ENCODE results near the gene GTF3A.

The GTF3A gene

DNA sequence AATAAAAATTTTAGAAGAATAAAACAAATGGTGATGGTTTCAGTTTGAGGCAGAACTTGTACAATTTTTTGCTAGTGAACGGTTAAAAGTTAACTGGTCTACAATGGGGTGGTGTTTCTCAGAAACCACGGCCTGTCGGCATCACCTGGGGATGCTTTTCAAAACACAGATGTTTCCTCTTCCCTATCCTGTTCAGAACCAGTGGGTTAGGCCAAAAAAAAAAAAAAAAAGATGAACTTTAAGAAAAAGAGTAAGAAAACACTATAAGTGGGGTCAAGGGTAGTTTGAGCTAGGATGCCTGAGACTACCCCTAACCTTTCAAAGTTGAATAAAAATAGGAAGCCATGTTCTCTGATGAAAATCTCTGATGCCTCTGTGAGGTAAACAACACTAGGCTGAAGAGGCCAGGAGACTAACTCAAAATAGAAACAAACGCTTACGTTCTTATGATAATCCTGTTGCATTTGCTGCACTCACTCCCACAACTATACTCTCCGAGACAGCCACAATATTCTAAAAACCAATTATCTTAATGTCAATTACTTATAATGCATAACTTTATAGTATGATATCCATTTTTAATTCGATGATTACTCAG, 22.7 kb downstream of the GTF3A start:
- TF ChIP-seq, protein P1, sequence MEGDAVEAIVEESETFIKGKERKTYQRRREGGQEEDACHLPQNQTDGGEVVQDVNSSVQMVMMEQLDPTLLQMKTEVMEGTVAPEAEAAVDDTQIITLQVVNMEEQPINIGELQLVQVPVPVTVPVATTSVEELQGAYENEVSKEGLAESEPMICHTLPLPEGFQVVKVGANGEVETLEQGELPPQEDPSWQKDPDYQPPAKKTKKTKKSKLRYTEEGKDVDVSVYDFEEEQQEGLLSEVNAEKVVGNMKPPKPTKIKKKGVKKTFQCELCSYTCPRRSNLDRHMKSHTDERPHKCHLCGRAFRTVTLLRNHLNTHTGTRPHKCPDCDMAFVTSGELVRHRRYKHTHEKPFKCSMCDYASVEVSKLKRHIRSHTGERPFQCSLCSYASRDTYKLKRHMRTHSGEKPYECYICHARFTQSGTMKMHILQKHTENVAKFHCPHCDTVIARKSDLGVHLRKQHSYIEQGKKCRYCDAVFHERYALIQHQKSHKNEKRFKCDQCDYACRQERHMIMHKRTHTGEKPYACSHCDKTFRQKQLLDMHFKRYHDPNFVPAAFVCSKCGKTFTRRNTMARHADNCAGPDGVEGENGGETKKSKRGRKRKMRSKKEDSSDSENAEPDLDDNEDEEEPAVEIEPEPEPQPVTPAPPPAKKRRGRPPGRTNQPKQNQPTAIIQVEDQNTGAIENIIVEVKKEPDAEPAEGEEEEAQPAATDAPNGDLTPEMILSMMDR (IDR thresholded peaks at IDR 0.05; ENCODE audit: insufficient read depth, low read depth, low read length, missing control alignments) = no peak
- DNase-seq (ENCODE audit: low read depth) = no peak
- H3K4me3 ChIP-seq (ENCODE audit: low read length) = no peak overlapping the region

DNA sequence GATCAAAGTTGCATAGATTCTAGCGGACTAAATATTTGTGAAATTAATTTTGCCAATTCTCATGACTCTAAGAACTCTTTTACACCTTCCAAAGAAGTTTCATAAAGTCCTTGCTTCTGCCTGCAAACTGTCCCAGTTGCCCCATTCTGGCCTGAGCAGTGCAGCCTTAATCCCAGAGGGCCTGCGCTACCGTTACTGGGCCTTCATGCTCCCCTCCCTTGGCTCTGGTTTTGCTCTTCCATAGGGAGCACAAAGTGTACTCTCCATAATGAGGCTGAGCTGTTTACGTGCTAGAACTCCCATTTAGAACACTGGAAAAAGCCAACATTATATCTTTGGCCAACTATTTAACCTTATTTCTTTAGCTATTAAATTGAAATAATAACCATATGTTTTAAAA, 23.9 kb downstream of the GTF3A start:
- TF ChIP-seq, protein P1 (IDR thresholded peaks at IDR 0.05; ENCODE audit: insufficient read depth, low read depth, low read length, missing control alignments) = no peak
- H3K4me3 ChIP-seq (ENCODE audit: low read length) = no peak overlapping the region
- DNase-seq (ENCODE audit: low read depth) = no peak

DNA sequence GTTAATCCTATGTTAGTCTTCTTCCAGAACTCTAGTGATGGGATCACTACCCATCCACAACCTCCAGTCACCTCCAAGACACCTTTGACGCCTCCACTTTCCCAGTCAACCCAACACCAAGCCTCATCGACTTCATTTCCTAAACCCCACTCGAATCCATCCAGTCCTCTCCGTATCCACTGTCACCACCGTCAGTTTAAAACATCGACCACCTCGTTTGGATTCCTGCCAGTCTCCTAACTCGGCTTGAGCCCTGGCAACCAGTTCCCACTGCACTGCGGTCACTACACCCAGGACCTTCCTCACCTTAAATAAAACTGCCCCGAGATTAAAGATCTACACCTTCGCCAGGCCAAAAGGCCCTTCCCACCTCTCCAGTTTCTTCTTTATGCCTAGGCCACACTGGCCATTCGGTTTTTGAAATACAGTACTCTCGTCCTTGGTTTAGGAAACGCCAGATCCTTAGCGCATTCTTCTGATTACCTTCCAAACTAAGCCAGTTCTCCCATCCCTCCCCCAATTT, 24.7 kb downstream of the GTF3A start:
- no peak for DNase-seq (ENCODE audit: low read depth)
- H3K4me3 ChIP-seq (ENCODE audit: low read length) = peak overlapping the region; percentile 76
- TF ChIP-seq, protein P1 (IDR thresholded peaks at IDR 0.05; ENCODE audit: insufficient read depth, low read depth, low read length, missing control alignments) = no peak

DNA sequence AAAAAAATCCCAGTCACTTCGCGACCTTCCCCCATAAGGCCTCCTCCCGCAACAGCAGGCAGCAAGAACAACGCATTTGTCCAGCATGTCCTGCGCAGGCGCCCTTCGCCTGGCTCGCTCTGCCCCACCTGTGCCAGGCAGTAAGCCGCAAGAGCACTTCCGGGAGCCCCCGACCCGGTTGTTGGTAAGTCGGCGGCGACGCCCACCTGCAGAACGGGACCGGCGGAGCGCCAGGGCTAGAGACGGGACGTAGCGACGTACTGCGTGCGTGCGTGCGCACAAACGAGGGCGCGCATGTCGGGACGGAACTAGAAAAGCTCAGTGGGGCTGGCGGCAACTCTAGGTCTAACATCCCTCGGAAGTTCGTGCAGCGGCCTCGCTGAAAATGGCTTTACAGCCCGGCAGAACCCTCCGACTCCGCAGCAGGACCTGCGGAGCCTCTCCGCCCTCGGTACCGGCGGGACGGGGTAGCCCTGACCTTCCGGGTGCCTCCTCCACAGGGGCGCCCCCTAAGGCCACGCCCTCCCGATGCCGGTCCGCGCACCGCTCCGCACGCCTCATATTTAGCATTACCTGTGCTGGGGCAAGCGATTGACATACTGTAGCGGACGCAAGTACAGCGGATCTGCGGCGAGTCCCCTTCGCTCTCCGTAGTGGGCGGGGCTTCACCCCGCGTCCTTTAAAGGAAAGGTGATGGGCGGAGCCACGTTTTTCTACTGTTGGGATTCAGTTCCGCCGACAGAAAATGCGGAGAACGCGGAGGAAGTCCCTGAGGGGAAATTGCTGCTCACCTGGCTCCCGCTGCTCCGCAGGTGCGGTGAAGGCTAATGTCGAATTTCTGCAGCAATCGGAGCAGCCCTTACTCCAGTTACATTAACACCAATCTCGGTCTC, 25.8 kb downstream of the GTF3A start, which contains the start of gene MTIF3:
Gene MTIF3 (minus strand): TSS at position 629 of the 893 bp plus-strand sequence. CDS start 10,116 bp downstream, outside the sequence.
- peak; percentile 97 for DNase-seq (ENCODE audit: low read depth)
- peak within 1 kb of the TSS; percentile 76 for H3K4me3 ChIP-seq (ENCODE audit: low read length)
- TF ChIP-seq, protein P1 (IDR thresholded peaks at IDR 0.05; ENCODE audit: insufficient read depth, low read depth, low read length, missing control alignments) = peak; percentile 11

DNA sequence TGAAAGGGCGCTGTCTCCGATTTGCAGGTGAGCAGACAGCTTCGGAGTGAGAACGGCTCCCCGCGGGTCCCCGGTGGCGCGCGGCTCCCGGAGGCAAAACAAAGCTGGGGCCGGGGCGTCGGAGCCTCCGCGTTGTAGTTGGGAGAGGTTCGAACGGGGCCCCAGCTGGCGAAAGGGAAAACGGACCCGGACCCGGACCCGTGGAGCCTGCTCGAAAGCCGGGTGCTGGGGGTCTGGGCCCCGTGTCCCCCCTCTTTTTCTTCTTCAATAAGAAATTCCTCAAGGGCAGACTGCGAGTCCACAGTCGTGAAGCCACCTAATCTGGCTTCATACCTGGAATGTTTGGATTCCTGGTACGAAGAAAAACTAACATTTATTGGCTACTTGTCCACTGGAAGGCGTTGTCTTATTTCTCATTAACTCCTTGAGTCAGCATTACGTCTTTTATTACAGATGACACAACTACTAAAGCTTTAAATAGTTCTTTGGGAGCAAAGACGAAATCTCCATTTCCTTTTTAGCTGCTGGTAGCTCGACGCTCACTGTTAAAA, 26.6 kb downstream of the GTF3A start:
- TF ChIP-seq, protein P1 (IDR thresholded peaks at IDR 0.05; ENCODE audit: insufficient read depth, low read depth, low read length, missing control alignments) = no peak
- peak overlapping the region; percentile 76 for H3K4me3 ChIP-seq (ENCODE audit: low read length)
- DNase-seq (ENCODE audit: low read depth) = peak; percentile 78

DNA sequence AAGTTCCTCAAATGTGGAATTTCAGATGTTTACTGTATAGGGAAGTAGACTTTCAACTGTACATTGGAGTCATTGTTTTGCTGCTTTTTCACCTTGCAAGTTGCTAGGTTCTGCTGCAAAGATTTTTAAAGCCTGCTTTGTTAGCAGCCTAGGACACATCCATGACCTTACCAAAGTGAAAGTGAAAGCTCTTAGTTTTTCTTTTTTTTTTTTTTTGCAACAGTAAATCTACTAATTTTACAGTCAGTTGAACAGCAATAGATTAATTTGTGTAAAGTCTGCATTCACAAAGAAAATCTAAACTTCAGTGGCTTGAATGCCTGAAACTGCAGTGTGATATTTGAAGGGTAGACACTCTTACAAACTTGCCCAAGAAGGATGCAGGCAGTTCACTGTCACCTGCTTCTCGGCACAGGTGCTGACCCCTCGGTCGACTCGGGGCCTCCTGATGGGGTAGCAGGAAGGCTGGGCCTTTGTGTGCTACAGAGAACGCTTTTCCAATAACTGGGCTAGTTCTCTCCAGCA, 31.0 kb downstream of the GTF3A start:
- H3K4me3 ChIP-seq (ENCODE audit: low read length) = no peak overlapping the region
- no peak for DNase-seq (ENCODE audit: low read depth)
- TF ChIP-seq, protein P1 (IDR thresholded peaks at IDR 0.05; ENCODE audit: insufficient read depth, low read depth, low read length, missing control alignments) = no peak

Data from epithelial cell of esophagus (primary cell).